HepG2 (cell line): ENCODE results near the gene PRKN. TPM values are rescaled to one million over a fixed set of nuclear protein-coding genes. Genes with fewer than 3 reads are reported as not detected.

Experiments used
- AKNA ChIP-seq: sonication (generic); formaldehyde crosslinking; IDR thresholded peaks from 2 replicates; pipeline ENCODE4 v1.4.0; 2020; ENCODE audit warnings: missing genetic modification reagents, borderline replicate concordance
- ARID5B ChIP-seq: IDR thresholded peaks from 2 replicates; pipeline ENCODE4 v1.4.0; 2020; ENCODE audit warnings: mild to moderate bottlenecking, missing genetic modification reagents
- ELF3 ChIP-seq: IDR thresholded peaks from 2 replicates; pipeline ENCODE4 v1.6.1; 2016; ENCODE audit warnings: missing genetic modification reagents, missing compliant biosample characterization
- FIP1L1 ChIP-seq: fragments of 200-400 bp; formaldehyde crosslinking; IDR thresholded peaks from 2 replicates; pipeline ENCODE4 v1.6.1; 2018; ENCODE audit warnings: low read depth, mild to moderate bottlenecking, low read length, moderate library complexity, borderline replicate concordance; ENCODE audit not compliant: insufficient read depth
- GATAD1 ChIP-seq: IDR thresholded peaks from 2 replicates; pipeline ENCODE4 v1.6.1; 2016; ENCODE audit warnings: missing genetic modification reagents, missing compliant biosample characterization
- HOMEZ ChIP-seq: IDR thresholded peaks from 2 replicates; pipeline ENCODE4 v1.6.1; 2016; ENCODE audit warnings: low read depth
- NBN ChIP-seq: fragments of 450-650 bp; conservative IDR thresholded peaks from 2 replicates; pipeline ENCODE4 v1.6.1; 2017
- THAP11 ChIP-seq: IDR thresholded peaks from 2 replicates; pipeline ENCODE4 v1.6.1; 2016; ENCODE audit warnings: missing biosample characterization, missing genetic modification reagents
- ZGPAT ChIP-seq: IDR thresholded peaks from 2 replicates; pipeline ENCODE4 v1.6.1; 2016; ENCODE audit warnings: mild to moderate bottlenecking
- ZNF275 ChIP-seq: sonication (generic); formaldehyde crosslinking; IDR thresholded peaks from 2 replicates; pipeline ENCODE4 v1.8.0; 2022; ENCODE audit warnings: missing genetic modification reagents, mild to moderate bottlenecking, inconsistent platforms, borderline replicate concordance
- ZNF777 ChIP-seq: sonication (generic); formaldehyde crosslinking; IDR thresholded peaks from 2 replicates; pipeline ENCODE4 v1.4.0; 2020; ENCODE audit warnings: missing genetic modification reagents
- ZNF782 ChIP-seq: sonication (generic); formaldehyde crosslinking; IDR thresholded peaks from 2 replicates; pipeline ENCODE4 v1.4.0; 2020; ENCODE audit warnings: missing genetic modification reagents, mild to moderate bottlenecking, borderline replicate concordance
- ZUFSP ChIP-seq: sonication (generic); formaldehyde crosslinking; IDR thresholded peaks from 2 replicates; pipeline ENCODE4 v1.9.0; 2021; ENCODE audit warnings: missing genetic modification reagents, mild to moderate bottlenecking, borderline replicate concordance
- polyA plus RNA-seq, 8 experiments: library from polyadenylated mRNA; depleted of rRNA in 3 of 8; stranded (reverse) in 7 of 8; unstranded in 1 of 8; fragments of >200 nt; fragmentation: Illumina TruSeq in 4 of 8; extraction: Trizol in 4 of 8; gene quantifications; 2 replicates each; pipeline versions ENCODE4 v1.2.1 to v1.2.3, GENCODE V29; 2011 to 2016; ENCODE audit warnings: low read depth in 4 of 8, missing spikeins in 1 of 8, mixed read lengths in 1 of 8; ENCODE audit not compliant: insufficient read depth in 1 of 8
- total RNA-seq, 5 experiments: library from RNA; depleted of rRNA; stranded (reverse); fragments of >200 nt; fragmentation: Illumina TruSeq; extraction: Trizol; gene quantifications; 2 replicates each; pipeline ENCODE4 v1.2.3, GENCODE V29; 2016; ENCODE audit warnings: low read depth in 1 of 5

PRKN gene
- total and polyA plus RNA-seq, 2 of the 13 experiments (the other 11 are each of a cell fraction or from before 2014, with no cell fraction given): 0.31 to 0.44 TPM

GRCh38 chr6:161922631-161923119 is 804.9 kb downstream of the PRKN start (continued):
- TF ChIP-seq ZUFSP (CRISPR knock-in tag): no peak
- no peak for TF ChIP-seq ZNF275 (CRISPR knock-in tag)
- 0 out of 2 replicates have a peak, but pooled peaks have one; percentile 50 for TF ChIP-seq HOMEZ (CRISPR knock-in tag)
- TF ChIP-seq GATAD1 (CRISPR knock-in tag): no peak
- TF ChIP-seq ZNF777 (CRISPR knock-in tag): no peak
- TF ChIP-seq THAP11 (CRISPR knock-in tag): 0 out of 2 replicates have a peak, but pooled peaks have one; percentile 15
- peak; percentile 28; the same call in 1 of the 2 replicates for TF ChIP-seq ZGPAT (CRISPR knock-in tag)
- TF ChIP-seq ARID5B (CRISPR knock-in tag): peak; percentile 36; the same call in 1 of the 2 replicates
- TF ChIP-seq NBN: no peak
- TF ChIP-seq ZNF782 (CRISPR knock-in tag): no peak
- no peak for TF ChIP-seq AKNA (CRISPR knock-in tag)
- TF ChIP-seq FIP1L1: no peak
- no peak for TF ChIP-seq ELF3 (CRISPR knock-in tag)
